ENCODE measurements around the gene APOBEC2. TPM values are rescaled to one million over a fixed set of nuclear protein-coding genes. Genes with fewer than 3 reads are reported as not detected.

Gene APOBEC2
- total and polyA plus RNA-seq, 9 of the 15 experiments (the other 6 are each of a cell fraction or from before 2014, with no cell fraction given), result 0.25 to 1.6 TPM; not detected in 7

DNA sequence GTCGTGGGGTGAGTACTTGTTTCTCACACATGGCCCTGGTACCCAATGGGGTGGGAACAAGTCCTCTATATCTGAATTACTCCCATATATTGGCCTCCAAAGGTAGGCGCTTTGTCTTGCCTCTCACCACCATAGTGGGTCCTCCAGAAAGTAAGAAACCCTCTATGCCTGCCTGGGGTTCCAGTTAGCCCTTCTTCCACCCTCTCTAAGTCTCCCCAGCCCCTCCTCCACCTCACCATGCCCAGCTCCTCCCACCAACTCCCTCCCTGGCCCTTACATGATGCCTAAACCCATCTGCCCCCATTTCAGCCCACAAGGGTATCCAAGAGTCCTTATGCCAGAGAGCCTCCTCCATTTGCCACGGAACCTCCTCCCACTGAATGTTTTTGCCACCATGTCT, 9.9 kb upstream of the APOBEC2 start (continued):
- TF ChIP-seq, protein P1, sequence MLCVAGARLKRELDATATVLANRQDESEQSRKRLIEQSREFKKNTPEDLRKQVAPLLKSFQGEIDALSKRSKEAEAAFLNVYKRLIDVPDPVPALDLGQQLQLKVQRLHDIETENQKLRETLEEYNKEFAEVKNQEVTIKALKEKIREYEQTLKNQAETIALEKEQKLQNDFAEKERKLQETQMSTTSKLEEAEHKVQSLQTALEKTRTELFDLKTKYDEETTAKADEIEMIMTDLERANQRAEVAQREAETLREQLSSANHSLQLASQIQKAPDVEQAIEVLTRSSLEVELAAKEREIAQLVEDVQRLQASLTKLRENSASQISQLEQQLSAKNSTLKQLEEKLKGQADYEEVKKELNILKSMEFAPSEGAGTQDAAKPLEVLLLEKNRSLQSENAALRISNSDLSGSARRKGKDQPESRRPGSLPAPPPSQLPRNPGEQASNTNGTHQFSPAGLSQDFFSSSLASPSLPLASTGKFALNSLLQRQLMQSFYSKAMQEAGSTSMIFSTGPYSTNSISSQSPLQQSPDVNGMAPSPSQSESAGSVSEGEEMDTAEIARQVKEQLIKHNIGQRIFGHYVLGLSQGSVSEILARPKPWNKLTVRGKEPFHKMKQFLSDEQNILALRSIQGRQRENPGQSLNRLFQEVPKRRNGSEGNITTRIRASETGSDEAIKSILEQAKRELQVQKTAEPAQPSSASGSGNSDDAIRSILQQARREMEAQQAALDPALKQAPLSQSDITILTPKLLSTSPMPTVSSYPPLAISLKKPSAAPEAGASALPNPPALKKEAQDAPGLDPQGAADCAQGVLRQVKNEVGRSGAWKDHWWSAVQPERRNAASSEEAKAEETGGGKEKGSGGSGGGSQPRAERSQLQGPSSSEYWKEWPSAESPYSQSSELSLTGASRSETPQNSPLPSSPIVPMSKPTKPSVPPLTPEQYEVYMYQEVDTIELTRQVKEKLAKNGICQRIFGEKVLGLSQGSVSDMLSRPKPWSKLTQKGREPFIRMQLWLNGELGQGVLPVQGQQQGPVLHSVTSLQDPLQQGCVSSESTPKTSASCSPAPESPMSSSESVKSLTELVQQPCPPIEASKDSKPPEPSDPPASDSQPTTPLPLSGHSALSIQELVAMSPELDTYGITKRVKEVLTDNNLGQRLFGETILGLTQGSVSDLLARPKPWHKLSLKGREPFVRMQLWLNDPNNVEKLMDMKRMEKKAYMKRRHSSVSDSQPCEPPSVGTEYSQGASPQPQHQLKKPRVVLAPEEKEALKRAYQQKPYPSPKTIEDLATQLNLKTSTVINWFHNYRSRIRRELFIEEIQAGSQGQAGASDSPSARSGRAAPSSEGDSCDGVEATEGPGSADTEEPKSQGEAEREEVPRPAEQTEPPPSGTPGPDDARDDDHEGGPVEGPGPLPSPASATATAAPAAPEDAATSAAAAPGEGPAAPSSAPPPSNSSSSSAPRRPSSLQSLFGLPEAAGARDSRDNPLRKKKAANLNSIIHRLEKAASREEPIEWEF (CRISPR knock-in tag; IDR thresholded peaks at IDR 0.05), result no peak
- TF ChIP-seq CREB1 (IDR thresholded peaks at IDR 0.05), result no peak
- TF ChIP-seq CREB1 (CRISPR knock-in tag; IDR thresholded peaks at IDR 0.05), result no peak

DNA sequence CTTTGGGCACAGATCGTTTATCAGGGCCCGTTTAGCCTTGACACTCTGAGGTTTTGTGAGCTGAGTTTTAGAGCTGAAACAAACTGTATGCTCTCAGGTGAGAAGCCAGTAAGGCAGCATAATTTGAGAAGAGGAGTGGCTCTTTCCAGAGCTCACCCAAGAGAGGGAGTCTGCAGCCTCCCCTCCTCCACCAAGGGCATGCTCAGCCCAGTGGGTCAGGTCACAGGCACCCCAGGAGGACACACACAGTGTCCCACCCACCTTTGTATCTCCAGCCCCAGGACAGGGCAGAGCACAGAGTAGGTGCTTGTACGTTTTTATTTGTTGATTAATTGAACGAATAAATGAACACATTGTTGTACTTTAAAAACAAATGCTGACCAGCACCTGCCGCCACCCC, 7.3 kb upstream of the APOBEC2 start:
- H3K4me1 ChIP-seq (replicated peaks in 1 of 2; ENCODE audit: control insufficient read depth in 2 of 2, insufficient read depth in 2 of 2, low read length in 2 of 2), result peaks cover 0 to 7% of the 10 kb centered on the region in 2 experiments; a peak in 3 of 5 replicates
- ChIA-PET POLR2A (interaction anchor here (0.8 to 1.4 kb wide), 5 partner anchors 8 to 165 kb away, joined by 3 to 6 read pairs (median 4); partner anchors contain the start of gene APOBEC2), CTCF (ENCODE audit: low intra/inter-chr PET ratio) (no interaction called here)
- H3K27me3 ChIP-seq (ENCODE audit: control insufficient read depth in 2 of 2, insufficient read depth in 2 of 2, low read length in 2 of 2), result no peaks in the 10 kb centered on the region
- no peak overlapping the region for H3K4me2 ChIP-seq (ENCODE audit: insufficient read depth, low read length)
- no peak for FAIRE-seq
- H3K36me3 ChIP-seq (ENCODE audit: control insufficient read depth, insufficient read depth, low read length), result no peaks in the 10 kb centered on the region
- BruUV-seq (replicated peaks), result no TSS peak
- in situ Hi-C loops (cut with MboI), result loop anchor here (25.0 kb wide), 1 partner anchor 1683 kb away; no protein-coding TSS in a partner anchor
- H3K27ac ChIP-seq (ENCODE audit: extremely low read depth, low read depth, low read length), result no peak overlapping the region
- no peaks in the 10 kb centered on the region for H3K9me1 ChIP-seq (ENCODE audit: control insufficient read depth, insufficient read depth, low read length)
- H3K79me2 ChIP-seq (ENCODE audit: control insufficient read depth, insufficient read depth, low read length), result no peaks in the 10 kb centered on the region
- no peak overlapping the region for H2AFZ ChIP-seq (ENCODE audit: low read depth, low read length)
- WGBS (ENCODE audit: insufficient coverage, low coverage, missing lambda C conversion rate), result 20% methylated on average over 5 of the region's 5 CpGs
- H4K20me1 ChIP-seq (replicated peaks; ENCODE audit: control insufficient read depth, insufficient read depth, low read length), result no peaks in the 10 kb centered on the region; the same call in 1 of the 2 replicates
- no peak overlapping the region; a peak in 1 of 4 replicates for H3K9ac ChIP-seq (ENCODE audit: insufficient read depth in 1 of 2, low read depth in 2 of 2, low read length in 2 of 2)
- no peak overlapping the region for H3K4me3 ChIP-seq
- ATAC-seq, result no peak
- intact Hi-C loops (cut with micrococcal nuclease), result no loop called here
- DNase-seq (ENCODE audit: extremely low read depth in 1 of 4, low spot score in 3 of 4), result no peak
- no peaks in the 10 kb centered on the region for H3K9me3 ChIP-seq (replicated peaks; ENCODE audit: control insufficient read depth, insufficient read depth, low read depth, low read length)
- TF ChIP-seq NR2F6 (CRISPR knock-in tag; IDR thresholded peaks at IDR 0.05) (no peak), MYC (IDR thresholded peaks at IDR 0.05; ENCODE audit: low read depth, low read length) (no peak), MYC (CRISPR knock-in tag; IDR thresholded peaks at IDR 0.05; ENCODE audit: borderline replicate concordance, low read depth) (no peak), ZNF707 (CRISPR knock-in tag; conservative IDR thresholded peaks at IDR 0.05) (no peak), U2AF1 (optimal IDR thresholded peaks at IDR 0.05; ENCODE audit: low read depth, low read length) (no peak), POLR3A (IDR thresholded peaks at IDR 0.05; ENCODE audit: borderline replicate concordance, extremely low read depth, insufficient read depth, insufficient read length) (no peak), ZBTB8A (IDR thresholded peaks at IDR 0.05; ENCODE audit: partially characterized antibody) (no peak), ZNF77 (CRISPR knock-in tag; IDR thresholded peaks at IDR 0.05) (no peak)
- TF ChIP-seq, protein P2, sequence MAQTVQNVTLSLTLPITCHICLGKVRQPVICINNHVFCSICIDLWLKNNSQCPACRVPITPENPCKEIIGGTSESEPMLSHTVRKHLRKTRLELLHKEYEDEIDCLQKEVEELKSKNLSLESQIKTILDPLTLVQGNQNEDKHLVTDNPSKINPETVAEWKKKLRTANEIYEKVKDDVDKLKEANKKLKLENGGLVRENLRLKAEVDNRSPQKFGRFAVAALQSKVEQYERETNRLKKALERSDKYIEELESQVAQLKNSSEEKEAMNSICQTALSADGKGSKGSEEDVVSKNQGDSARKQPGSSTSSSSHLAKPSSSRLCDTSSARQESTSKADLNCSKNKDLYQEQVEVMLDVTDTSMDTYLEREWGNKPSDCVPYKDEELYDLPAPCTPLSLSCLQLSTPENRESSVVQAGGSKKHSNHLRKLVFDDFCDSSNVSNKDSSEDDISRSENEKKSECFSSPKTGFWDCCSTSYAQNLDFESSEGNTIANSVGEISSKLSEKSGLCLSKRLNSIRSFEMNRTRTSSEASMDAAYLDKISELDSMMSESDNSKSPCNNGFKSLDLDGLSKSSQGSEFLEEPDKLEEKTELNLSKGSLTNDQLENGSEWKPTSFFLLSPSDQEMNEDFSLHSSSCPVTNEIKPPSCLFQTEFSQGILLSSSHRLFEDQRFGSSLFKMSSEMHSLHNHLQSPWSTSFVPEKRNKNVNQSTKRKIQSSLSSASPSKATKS (CRISPR knock-in tag; IDR thresholded peaks at IDR 0.05), result no peak
- TF ChIP-seq, protein P3, sequence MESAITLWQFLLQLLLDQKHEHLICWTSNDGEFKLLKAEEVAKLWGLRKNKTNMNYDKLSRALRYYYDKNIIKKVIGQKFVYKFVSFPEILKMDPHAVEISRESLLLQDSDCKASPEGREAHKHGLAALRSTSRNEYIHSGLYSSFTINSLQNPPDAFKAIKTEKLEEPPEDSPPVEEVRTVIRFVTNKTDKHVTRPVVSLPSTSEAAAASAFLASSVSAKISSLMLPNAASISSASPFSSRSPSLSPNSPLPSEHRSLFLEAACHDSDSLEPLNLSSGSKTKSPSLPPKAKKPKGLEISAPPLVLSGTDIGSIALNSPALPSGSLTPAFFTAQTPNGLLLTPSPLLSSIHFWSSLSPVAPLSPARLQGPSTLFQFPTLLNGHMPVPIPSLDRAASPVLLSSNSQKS (CRISPR knock-in tag; IDR thresholded peaks at IDR 0.05), result no peak

All from K562 (cell line).